K562 (cell line): ENCODE measurements around the gene TCP10L. TPM values are rescaled to one million over a fixed set of nuclear protein-coding genes. Genes with fewer than 3 reads are reported as not detected.

Source experiments
- ATAC-seq: fragments of 200-7000 bp; cut with Tn5 transposase; 3 replicates; pipeline ENCODE4 v1.9.1; 2020; ENCODE audit warnings: moderate library complexity
- BruUV-seq: library from RNA; stranded (reverse); fragments of 400-500 nt; replicated peaks from 2 replicates; lab custom pipeline; 2021; lab: Mats Ljungman, UMichigan
- CTCF ChIA-PET: fragments of 300-600 bp; formaldehyde crosslinking; extraction: SDS; loops from one replicate; lab custom pipeline; 2021; ENCODE audit warnings: low intra/inter-chr PET ratio; lab: Yijun Ruan, JAX
- POLR2A ChIA-PET: fragments of 300-600, 350-650 bp; sonication (Branson Sonifier 250); formaldehyde crosslinking; extraction: SDS; loops from one replicate; lab custom pipeline; 2021; ENCODE audit warnings: antibody characterized with exemption, inconsistent platforms; lab: Yijun Ruan, JAX
- DNase-seq, 4 experiments: peaks; one replicate each; pipeline versions ENCODE4 v3.0.0 to v3.0.0-alpha.2; 2011 to 2018; ENCODE audit warnings: low spot score in 3 of 4, mixed read lengths in 3 of 4; ENCODE audit errors: extremely low read depth in 1 of 4
- FAIRE-seq: peaks from 2 replicates; lab custom pipeline; 2011; peaks lifted over from hg19 to GRCh38; lab: Jason Lieb, UNC
- H2AFZ ChIP-seq: 2 replicates; pipeline ENCODE4 v1.6.0; 2011; ENCODE audit warnings: low read depth, low read length, control low read depth, inconsistent platforms
- H3K27ac ChIP-seq: fragments of 200-600 bp; 3 replicates; pipeline ENCODE4 v1.8.0; 2011; ENCODE audit warnings: low read depth, mild to moderate bottlenecking, control low read depth, inconsistent platforms, low read length, moderate library complexity, mixed read lengths; ENCODE audit errors: extremely low read depth
- H3K27me3 ChIP-seq, 2 experiments: fragments of 300-600 bp in 1 of 2; 2 replicates in 1 of 2; 3 replicates in 1 of 2; pipeline versions ENCODE4 v1.6.0 to v1.8.0; 2011; ENCODE audit warnings: inconsistent platforms in 2 of 2, low read length in 2 of 2, mild to moderate bottlenecking in 1 of 2, mixed read lengths in 1 of 2, moderate library complexity in 1 of 2; ENCODE audit not compliant: control insufficient read depth in 2 of 2, insufficient read depth in 2 of 2
- H3K36me3 ChIP-seq: fragments of 300-600 bp; 3 replicates; pipeline ENCODE4 v1.8.0; 2011; ENCODE audit warnings: mild to moderate bottlenecking, low read length, inconsistent platforms; ENCODE audit not compliant: control insufficient read depth, insufficient read depth
- H3K4me1 ChIP-seq, 2 experiments: fragments of 200-600 bp in 1 of 2; replicated peaks in 1 of 2; 2 replicates in 1 of 2; 3 replicates in 1 of 2; pipeline versions ENCODE4 v1.5.1 to v1.8.0; 2011; ENCODE audit warnings: inconsistent platforms in 2 of 2, low read length in 2 of 2, mild to moderate bottlenecking in 1 of 2, mixed read lengths in 1 of 2, moderate library complexity in 1 of 2; ENCODE audit not compliant: control insufficient read depth in 2 of 2, insufficient read depth in 2 of 2
- H3K4me2 ChIP-seq: 2 replicates; pipeline ENCODE4 v1.6.1; 2011; ENCODE audit warnings: low read length, control low read depth, inconsistent platforms, mixed read lengths; ENCODE audit not compliant: insufficient read depth
- H3K4me3 ChIP-seq: fragments of 200-600 bp; sonication (generic), shearing (Covaris generic); 2 replicates; pipeline ENCODE4 v1.5.1; 2016; ENCODE audit warnings: control low read depth, inconsistent platforms
- H3K79me2 ChIP-seq: fragments of 200-600 bp; 3 replicates; pipeline ENCODE4 v1.8.0; 2011; ENCODE audit warnings: low read length, inconsistent platforms; ENCODE audit not compliant: control insufficient read depth, insufficient read depth
- H3K9ac ChIP-seq, 2 experiments: 2 replicates each; pipeline versions ENCODE4 v1.6.0 to v1.6.1; 2011; ENCODE audit warnings: low read depth in 2 of 2, low read length in 2 of 2, control low read depth in 1 of 2, inconsistent platforms in 1 of 2, mild to moderate bottlenecking in 1 of 2, mixed read lengths in 1 of 2; ENCODE audit not compliant: insufficient read depth in 1 of 2
- H3K9me1 ChIP-seq: one replicate; pipeline ENCODE4 v1.6.0; 2011; ENCODE audit warnings: inconsistent platforms, mild to moderate bottlenecking, low read length, moderate library complexity; ENCODE audit not compliant: control insufficient read depth, insufficient read depth
- H3K9me3 ChIP-seq: replicated peaks from 2 replicates; pipeline ENCODE4 v1.5.1; 2011; ENCODE audit warnings: low read depth, low read length, inconsistent platforms; ENCODE audit not compliant: control insufficient read depth, insufficient read depth
- H4K20me1 ChIP-seq: replicated peaks from 2 replicates; pipeline ENCODE4 v1.6.1; 2011; ENCODE audit warnings: low read length, inconsistent platforms, mixed read lengths; ENCODE audit not compliant: control insufficient read depth, insufficient read depth
- FOXO4 ChIP-seq: fragments of 450-650 bp; formaldehyde crosslinking; IDR thresholded peaks from 2 replicates; pipeline ENCODE4 v1.4.0; 2020; ENCODE audit warnings: mild to moderate bottlenecking, moderate library complexity
- REST ChIP-seq, 2 experiments: fragments of 450-650 bp; formaldehyde crosslinking in 1 of 2; IDR thresholded peaks; 2 replicates each; pipeline versions ENCODE4 v1.4.0 to v1.6.1; 2014 to 2020; ENCODE audit warnings: mild to moderate bottlenecking in 2 of 2, borderline replicate concordance in 1 of 2, low read depth in 1 of 2
- ZMIZ1 ChIP-seq, 2 experiments: fragments of 150-350 bp in 1 of 2; IDR thresholded peaks; 2 replicates each; pipeline ENCODE4 v1.6.1; 2012 to 2016; ENCODE audit warnings: low read depth in 2 of 2, low read length in 2 of 2, mild to moderate bottlenecking in 1 of 2, moderate library complexity in 1 of 2
- WGBS: fragments of 100-300 bp; shearing (Covaris generic); methylation state at CpG from one replicate; pipeline ENCODE4 v1.1.6; 2016; ENCODE audit warnings: low coverage, mixed read lengths; ENCODE audit not compliant: insufficient coverage; ENCODE audit errors: missing lambda C conversion rate; 5-methylcytosine and 5-hydroxymethylcytosine counted together
- in situ Hi-C: fragments of 300-500 bp; cut with MboI; formaldehyde crosslinking; loops from 4 replicates; pipeline ENCODE4 v1.15.0; 2018; ENCODE audit warnings: inconsistent platforms, mixed read lengths
- intact Hi-C: fragments of 100-400 bp; cut with micrococcal nuclease; formaldehyde crosslinking; loops from 2 replicates; pipeline ENCODE4 v1.14.2; 2022
- polyA plus RNA-seq, 8 experiments: library from polyadenylated mRNA; depleted of rRNA in 4 of 8; stranded (reverse) in 5 of 8; unstranded in 3 of 8; fragments of >200 nt; fragmentation: Nextera tagmentation in 2 of 8; fragmentation: Illumina TruSeq in 1 of 8; extraction: Ambion mirVana in 2 of 8; extraction: Trizol in 1 of 8; gene quantifications; 2 replicates each; pipeline versions ENCODE4 v1.2.1 to v1.2.3, GENCODE V29; 2011 to 2014; ENCODE audit warnings: inconsistent platforms in 1 of 8, missing spikeins in 1 of 8
- total RNA-seq, 7 experiments: library from RNA; depleted of rRNA in 6 of 7; stranded (reverse); fragments of >200 nt in 6 of 7; fragmentation: Illumina TruSeq in 2 of 7; extraction: Trizol in 2 of 7; gene quantifications; 2 replicates each; pipeline versions ENCODE4 v1.2.1 to v1.2.3, GENCODE V29; 2011 to 2021; ENCODE audit warnings: low replicate concordance in 1 of 7

The TCP10L gene
- total and polyA plus RNA-seq, 9 of the 15 experiments (the other 6 are each of a cell fraction or from before 2014, with no cell fraction given) = 0.34 to 0.91 (median 0.56) TPM; not detected in 2

GRCh38 chr21:32562915-32563314 is 22.4 kb downstream of the TCP10L start:
- 35% methylated on average over 2 of the region's 2 CpGs for WGBS
- CTCF ChIA-PET = interaction anchor here (1.5 kb wide), 1 partner anchor 160 kb away, joined by 8 read pairs; no protein-coding TSS in a partner anchor
- no TSS peak for BruUV-seq
- in situ Hi-C loops (no loop called here), intact Hi-C loops (loop anchor here (1.0 kb wide), 1 partner anchor 160 kb away; no protein-coding TSS in a partner anchor)
- FAIRE-seq = no peak
- DNase-seq = no peak
- peak; percentile 9; the same call in 1 of the 3 replicates for ATAC-seq
- H4K20me1 ChIP-seq = no peaks in the 10 kb centered on the region
- H3K36me3 ChIP-seq = no peaks in the 10 kb centered on the region
- H3K4me3 ChIP-seq = no peak overlapping the region
- no peaks in the 10 kb centered on the region for H3K79me2 ChIP-seq
- no peaks in the 10 kb centered on the region for H3K9me3 ChIP-seq
- H3K4me1 ChIP-seq = peaks cover 6 to 7% of the 10 kb centered on the region in 2 experiments; a peak in 4 of 5 replicates
- no peak overlapping the region for H3K9ac ChIP-seq
- no peak overlapping the region for H3K4me2 ChIP-seq
- H3K9me1 ChIP-seq = no peaks in the 10 kb centered on the region
- no peak overlapping the region for H3K27ac ChIP-seq
- POLR2A ChIA-PET = interaction anchor here (0.5 kb wide), 1 partner anchor 12 kb away, joined by 3 read pairs; no protein-coding TSS in a partner anchor
- H3K27me3 ChIP-seq = no peaks in the 10 kb centered on the region
- H2AFZ ChIP-seq = peak overlapping the region; percentile 72
- TF ChIP-seq REST (IDR thresholded peaks at IDR 0.05; ENCODE audit: borderline replicate concordance) = no peak
- TF ChIP-seq REST (CRISPR knock-in tag; IDR thresholded peaks at IDR 0.05; ENCODE audit: low read depth) = no peak
- no peak for TF ChIP-seq FOXO4 (CRISPR knock-in tag)
- no peak for TF ChIP-seq ZMIZ1 (IDR thresholded peaks at IDR 0.05; ENCODE audit: low read depth in 2 of 2, low read length in 2 of 2)
